Measurements from ENCODE around the gene MSI2. TPM values are rescaled to one million over a fixed set of nuclear protein-coding genes. Genes with fewer than 3 reads are reported as not detected.

MSI2 gene
- total and polyA plus RNA-seq, 12 donors, result 25.5 to 135 (median 121) TPM

DNA sequence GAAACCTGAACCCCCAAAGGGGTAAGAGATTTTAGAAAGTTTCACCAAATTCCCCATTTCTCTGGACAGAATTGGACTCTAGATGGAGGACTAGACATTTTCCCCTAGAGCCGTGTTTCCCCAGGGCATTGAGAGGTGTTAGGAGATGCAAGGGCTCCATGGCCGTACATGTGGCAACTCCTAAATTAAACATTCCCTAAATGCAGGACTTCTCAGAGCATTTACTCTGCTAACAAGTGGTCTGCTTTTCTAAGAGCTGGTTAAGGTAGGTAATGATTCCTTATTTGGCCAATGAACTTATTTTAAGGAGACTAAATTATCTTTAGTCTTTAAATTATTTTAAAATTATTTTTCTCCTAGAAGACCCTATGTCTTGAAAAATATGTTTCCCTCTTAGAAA lies 200.9 kb downstream of the MSI2 start:
- WGBS, 2 donors, result 91 to 93% methylated on average over 2 of the region's 2 CpGs
- Histone ChIP-seq H3K36me3 (no peaks in the 10 kb centered on the region), H3K27ac (peak overlapping the region in 5 of 10 donors; percentile 0 to 70 (median 33)), H3K4me3 (no peak overlapping the region), H3K4me1 (peaks cover 0 to 66% (median 40%) of the 10 kb centered on the region in 9 donors), H3K9me3 (no peaks in the 10 kb centered on the region), H3K27me3 (no peaks in the 10 kb centered on the region)
- ATAC-seq (no peak), DNase-seq (no peak)
- intact Hi-C loops (cut with DNase I), result loop anchor here in 1 of 10 donors (10.0 kb wide), 1 partner anchor 378 kb away; no protein-coding TSS in a partner anchor
- TF ChIP-seq CTCF (IDR thresholded peaks at IDR 0.05), result no peak

- Histone ChIP-seq H3K27me3 (no peaks in the 10 kb centered on the region), H3K36me3 (no peaks in the 10 kb centered on the region), H3K4me3 (no peak overlapping the region), H3K4me1 (peaks cover 5 to 70% (median 42%) of the 10 kb centered on the region in 9 donors), H3K27ac (peak overlapping the region in 1 of 10 donors; percentile 8), H3K9me3 (no peaks in the 10 kb centered on the region)
- intact Hi-C loops (cut with DNase I), result loop anchor here in 1 of 10 donors (10.0 kb wide), 1 partner anchor 376 kb away; no protein-coding TSS in a partner anchor
- WGBS, 2 donors, result 96 to 98% methylated on average over 9 of the region's 9 CpGs
- DNase-seq, result no peak
- no peak for TF ChIP-seq CTCF (IDR thresholded peaks at IDR 0.05)
- no peak for ATAC-seq
Observed at GRCh38 chr17:57458718-57459285, 202.5 kb downstream of the MSI2 start.

DNA sequence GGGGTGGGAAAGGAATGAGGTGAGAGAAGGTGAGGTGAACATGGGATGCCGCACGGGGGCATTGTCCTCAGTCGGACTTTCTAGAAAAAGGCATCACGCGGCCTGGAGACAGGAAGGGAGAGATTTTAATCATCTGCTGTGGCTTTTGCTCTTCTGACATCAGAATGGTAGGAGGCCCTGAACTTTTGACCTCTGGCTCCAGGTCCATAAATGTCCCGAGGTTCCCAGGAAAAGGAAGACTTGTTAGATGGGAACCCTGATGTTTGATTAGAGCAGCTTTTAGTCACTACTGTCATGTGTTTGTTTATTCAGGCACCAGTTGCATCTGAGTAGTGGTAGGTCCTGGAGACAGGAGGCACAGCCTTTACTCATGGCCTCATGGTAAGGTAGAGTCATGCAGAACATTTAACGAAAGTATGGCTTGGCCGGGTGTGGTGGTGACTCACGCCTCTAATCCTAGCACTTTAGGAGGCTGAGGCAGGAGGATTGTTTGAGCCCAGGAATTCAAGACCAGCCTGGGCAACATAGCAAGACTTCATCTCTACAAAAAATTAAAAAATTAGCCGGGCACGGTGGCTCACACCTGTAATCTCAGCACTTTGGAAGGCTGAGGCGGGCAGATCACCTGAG lies 203.1 kb downstream of the MSI2 start:
- Histone ChIP-seq H3K4me3 (no peak overlapping the region), H3K4me1 (peaks cover 5 to 67% (median 46%) of the 10 kb centered on the region in 9 donors), H3K9me3 (no peaks in the 10 kb centered on the region), H3K27ac (peak overlapping the region in 1 of 10 donors; percentile 8), H3K27me3 (no peaks in the 10 kb centered on the region), H3K36me3 (no peaks in the 10 kb centered on the region)
- ATAC-seq (peak in 2 of 8 donors; percentile 27 to 48), DNase-seq (no peak)
- intact Hi-C loops (cut with DNase I), result loop anchor here in 1 of 10 donors (10.0 kb wide), 1 partner anchor 375 kb away; no protein-coding TSS in a partner anchor
- WGBS, 2 donors, result 69 to 78% methylated on average over 12 of the region's 12 CpGs
- peak in 4 of 9 donors; percentile 6 to 27 (median 11) for TF ChIP-seq CTCF (IDR thresholded peaks at IDR 0.05)

DNA sequence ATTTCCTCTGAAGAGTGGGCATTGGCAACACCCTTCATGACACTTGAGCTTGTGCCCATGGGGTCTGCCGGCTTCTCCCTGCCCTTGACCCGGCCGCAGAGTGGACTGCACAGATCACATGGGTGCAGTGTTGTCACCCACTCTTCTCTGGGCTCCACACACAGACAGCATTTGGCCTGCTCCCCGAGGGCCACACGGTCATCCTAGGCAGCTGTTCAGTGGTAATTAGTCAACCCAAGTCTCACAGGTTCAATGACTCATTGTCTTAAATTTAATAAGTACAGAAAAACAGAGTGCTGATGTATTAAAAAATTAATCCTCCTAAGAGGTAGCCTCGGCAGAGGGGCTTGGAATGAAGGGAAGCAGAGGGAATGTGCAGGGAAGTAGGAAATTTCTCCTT lies 204.8 kb downstream of the MSI2 start:
- intact Hi-C loops (cut with DNase I), result no loop called here
- H3K27ac ChIP-seq, result no peak overlapping the region
- peaks cover 9 to 67% (median 43%) of the 10 kb centered on the region in 9 donors for H3K4me1 ChIP-seq
- DNase-seq, result no peak
- no peak overlapping the region for H3K4me3 ChIP-seq
- H3K36me3 ChIP-seq, result no peaks in the 10 kb centered on the region
- H3K27me3 ChIP-seq, result no peaks in the 10 kb centered on the region
- no peak for TF ChIP-seq CTCF (IDR thresholded peaks at IDR 0.05)
- ATAC-seq, result no peak
- H3K9me3 ChIP-seq, result no peaks in the 10 kb centered on the region
- 91 to 94% methylated on average over 6 of the region's 6 CpGs for WGBS, 2 donors
